OCI-LY1 (cell line): ENCODE results near the gene PKD2L1.

Experiments
- CTCF ChIP-seq: fragments of 200-600 bp; sonication (generic), shearing (Covaris generic); IDR thresholded peaks from 2 replicates; pipeline ENCODE4 v1.5.1; 2017; ENCODE audit warnings: mild to moderate bottlenecking, antibody characterized with exemption, low read length, moderate library complexity, mixed read lengths
- EZH2 ChIP-seq: fragments of 200-600 bp; sonication (generic), shearing (Covaris generic); IDR thresholded peaks from 2 replicates; pipeline ENCODE4 v1.8.0; 2017; ENCODE audit warnings: borderline replicate concordance, mixed run types, mild to moderate bottlenecking, antibody characterized with exemption, low read length, moderate library complexity, mixed read lengths

- TF ChIP-seq CTCF, result no peak
- TF ChIP-seq EZH2, result no peak
These were observed 19.6 kb upstream of the PKD2L1 start for GRCh38 chr10:100349672-100350071.
